Fibroblast of pulmonary artery (primary cell): Measurements from ENCODE around the gene C14orf180.

ENCODE experiments used
- DNase-seq: peaks from one replicate; pipeline ENCODE4 v3.0.0-alpha.2; 2010; ENCODE audit warnings: low read depth
- H3K4me3 ChIP-seq: replicated peaks from 2 replicates; pipeline ENCODE4 v1.5.1; 2011; ENCODE audit warnings: low read depth, mild to moderate bottlenecking, control low read depth, low read length, moderate library complexity
- CTCF ChIP-seq: IDR thresholded peaks from 2 replicates; pipeline ENCODE4 v1.5.1; 2011; ENCODE audit warnings: mild to moderate bottlenecking, control low read depth, low read length, inconsistent platforms; ENCODE audit errors: missing control alignments

The C14orf180 gene

GRCh38 chr14:104595116-104595675 lies 15.6 kb downstream of the C14orf180 start:
- DNase-seq = no peak
- TF ChIP-seq CTCF = no peak
- no peak overlapping the region for H3K4me3 ChIP-seq

GRCh38 chr14:104595911-104596450 lies 16.4 kb downstream of the C14orf180 start:
- H3K4me3 ChIP-seq = no peak overlapping the region
- no peak for TF ChIP-seq CTCF

GRCh38 chr14:104596451-104596918 lies 16.9 kb downstream of the C14orf180 start:
- TF ChIP-seq CTCF = no peak
- no peak overlapping the region for H3K4me3 ChIP-seq
- DNase-seq = no peak

More at GRCh38 chr14:104595911-104596450, 16.4 kb downstream of the C14orf180 start:
- no peak for DNase-seq

- H3K4me3 ChIP-seq = no peak overlapping the region
- no peak for TF ChIP-seq CTCF
- no peak for DNase-seq
Measured at GRCh38 chr14:104596927-104597351, 17.4 kb downstream of the C14orf180 start.

- H3K4me3 ChIP-seq = no peak overlapping the region
- TF ChIP-seq CTCF = no peak
- DNase-seq = no peak
Measured at GRCh38 chr14:104597576-104597975, 18.0 kb downstream of the C14orf180 start.

- TF ChIP-seq CTCF = no peak
- H3K4me3 ChIP-seq = no peak overlapping the region
- DNase-seq = no peak
Measured at GRCh38 chr14:104598039-104598909, 18.7 kb downstream of the C14orf180 start.
